CD4-positive, alpha-beta T cell treated with Interferon alpha-2 for 1 hour (primary cell): Measurements from ENCODE around the gene YY1.
A peak's percentile ranks its signal among the peaks of the same experiment; 100 is the strongest.
"Not testable (repeated sequence)": the region's sequence is repeated elsewhere in the genome, so short reads cannot be mapped to it uniquely, and the experiment has no call there.

Experiments
- DNase-seq, 2 donors: peaks; one replicate each; pipeline ENCODE4 v3.0.0-alpha.2; 2020 to 2022

YY1 gene

DNA sequence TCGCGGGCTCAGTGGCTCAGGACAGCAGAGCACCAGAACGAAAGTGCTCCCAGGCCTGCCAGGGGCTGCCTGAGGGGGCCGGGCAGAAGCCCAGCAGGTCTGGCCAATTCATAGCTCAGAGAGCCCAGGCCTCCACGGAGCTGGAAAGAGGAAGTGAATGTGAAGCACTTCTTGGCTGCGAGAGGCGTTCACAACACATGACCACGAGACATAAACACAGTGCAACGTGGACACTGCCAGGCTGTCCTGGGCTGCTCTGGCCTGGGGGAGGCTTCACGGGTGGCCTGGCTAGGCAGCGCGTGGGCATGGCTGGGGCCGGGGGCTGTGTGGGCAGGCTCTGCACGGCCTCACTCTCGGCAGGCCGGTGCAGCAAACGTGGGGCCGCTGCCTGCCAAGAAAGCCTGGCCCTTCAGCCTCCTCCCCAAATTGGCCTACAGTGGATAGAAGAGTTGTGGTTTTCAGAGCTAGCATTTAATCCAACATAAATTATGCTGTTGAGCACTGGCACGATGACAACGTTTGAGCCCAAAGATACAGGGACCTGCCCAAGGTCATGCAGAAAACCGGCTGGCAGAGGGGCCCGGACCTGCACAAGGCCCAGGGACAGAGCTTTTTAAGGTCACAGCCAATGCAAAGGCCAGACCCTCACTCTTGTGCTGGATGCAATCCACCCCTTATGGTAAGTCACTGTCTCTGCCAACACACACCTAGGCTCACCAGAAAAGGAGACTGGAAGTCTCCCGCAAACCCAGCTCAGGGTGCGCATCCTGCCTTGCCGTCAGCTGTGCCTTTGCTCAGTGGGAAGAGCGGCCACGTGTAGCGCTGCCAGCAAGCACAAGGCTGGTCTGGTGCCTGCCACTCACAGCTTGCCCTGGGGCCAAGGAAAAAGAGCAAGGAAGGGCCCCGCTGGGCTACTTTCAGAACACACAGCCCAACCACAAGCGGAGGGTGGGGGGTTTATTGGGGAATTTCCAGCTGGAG, 58.7 kb downstream of the YY1 start:
- DNase-seq = peak in 1 of 2 donors; percentile 54

DNA sequence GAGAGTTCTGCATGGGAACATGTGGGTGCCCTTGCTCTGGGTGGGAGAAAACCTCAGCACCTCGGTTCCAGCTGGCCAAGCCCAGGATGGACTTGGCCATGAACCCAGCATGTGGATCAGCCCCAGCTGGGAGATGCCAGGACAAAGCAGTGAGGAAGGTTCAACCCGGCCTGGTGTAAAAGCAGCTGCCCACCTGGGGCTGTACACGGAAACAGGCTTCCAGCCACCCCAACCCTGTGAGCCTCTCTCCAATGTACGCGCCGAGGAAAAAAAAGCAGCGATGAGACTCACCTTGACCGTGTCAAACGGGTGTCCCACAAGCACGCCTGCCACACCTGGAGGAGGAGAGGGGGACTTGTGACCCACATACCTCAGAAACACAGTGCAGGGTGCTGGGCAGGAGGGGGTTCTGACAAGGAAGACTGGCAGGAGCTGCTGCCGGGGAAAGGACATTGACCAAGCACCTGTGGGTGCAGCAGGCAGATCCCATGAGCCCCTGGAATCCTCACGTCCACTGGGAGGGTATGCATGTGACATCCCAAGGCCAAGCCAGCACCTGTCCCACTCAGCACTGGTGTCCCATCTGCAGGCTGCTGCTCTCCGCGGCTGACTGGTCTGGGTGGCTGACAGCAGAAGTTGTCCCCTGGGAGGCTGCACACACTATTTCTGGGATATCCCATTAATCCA, 59.8 kb downstream of the YY1 start:
- DNase-seq = no peak

DNA sequence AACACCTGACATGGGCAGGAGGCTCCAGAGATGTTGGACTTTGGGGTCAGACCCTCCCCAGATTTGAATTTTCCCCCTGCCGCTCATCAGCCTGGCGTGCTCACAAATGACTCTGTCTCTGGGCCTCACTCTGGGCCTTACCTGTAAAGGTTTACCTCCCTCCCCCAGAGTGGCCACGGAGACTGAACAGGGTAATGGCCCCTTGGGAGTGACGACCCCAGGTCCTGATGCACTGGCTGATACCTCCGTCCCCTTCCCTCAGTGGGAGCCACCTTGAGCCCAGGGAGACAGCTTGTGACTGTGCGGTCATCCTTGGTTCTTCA, 60.3 kb downstream of the YY1 start:
- no peak for DNase-seq

DNA sequence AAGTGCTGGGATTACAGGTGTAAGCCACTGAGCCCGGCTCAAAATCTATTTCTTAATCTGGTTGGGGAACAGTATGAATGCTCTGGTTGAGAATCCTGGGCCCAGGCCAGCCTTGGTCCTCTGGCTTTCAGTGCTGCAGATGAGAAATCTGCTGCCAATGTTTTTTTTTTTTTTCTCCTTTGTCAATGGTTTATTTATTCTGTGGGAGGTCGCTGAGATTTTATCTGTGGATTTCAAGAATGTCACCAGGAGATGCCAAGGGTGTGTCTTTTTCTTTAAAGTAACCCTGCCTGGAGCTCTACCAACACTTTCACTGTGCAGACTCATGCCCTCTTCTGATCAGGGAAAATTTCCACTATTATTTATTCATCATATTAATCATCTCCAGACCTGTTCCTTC, 63.7 kb downstream of the YY1 start:
- DNase-seq = no peak

DNA sequence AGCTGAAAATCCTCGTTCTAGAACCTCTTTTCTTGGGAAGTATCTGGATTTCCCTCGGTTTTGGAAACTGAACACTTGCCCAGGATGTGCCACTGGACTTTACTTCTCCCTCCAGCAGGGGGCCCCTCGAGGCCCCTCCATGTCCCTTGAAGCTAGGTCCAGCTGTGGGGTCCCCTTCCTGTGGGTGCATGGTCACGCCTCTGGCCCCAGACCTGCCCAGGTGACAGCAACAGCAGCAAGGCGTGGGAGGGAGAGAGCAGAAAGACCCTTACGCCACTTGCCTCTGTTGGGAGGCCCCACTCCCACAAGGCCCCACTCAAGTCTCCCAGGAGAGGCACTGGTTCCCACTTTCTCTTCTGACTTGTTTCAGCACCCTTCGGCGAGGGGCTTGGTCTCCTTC, 64.2 kb downstream of the YY1 start:
- peak in 1 of 2 donors; percentile 14 for DNase-seq

DNA sequence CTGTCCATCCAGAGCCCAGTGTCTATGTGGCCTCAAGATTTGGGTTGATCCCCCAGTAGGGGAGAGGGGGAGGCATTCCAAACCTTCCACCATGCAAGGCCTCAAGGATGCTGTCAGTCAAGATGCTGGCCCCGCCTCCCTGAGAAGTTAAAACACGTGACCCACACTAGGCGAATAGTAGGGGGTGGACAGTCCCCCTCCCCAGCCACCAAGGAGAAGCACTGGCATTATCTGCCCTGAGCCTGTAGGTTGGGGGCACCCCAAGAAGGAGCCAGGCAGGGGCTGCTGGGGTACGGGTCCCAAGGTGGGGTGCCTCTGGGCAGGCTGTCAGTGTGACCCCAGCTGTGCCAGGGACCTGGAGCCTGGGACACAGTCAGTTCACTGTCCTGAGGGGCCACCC, 65.0 kb downstream of the YY1 start:
- no peak for DNase-seq

DNA sequence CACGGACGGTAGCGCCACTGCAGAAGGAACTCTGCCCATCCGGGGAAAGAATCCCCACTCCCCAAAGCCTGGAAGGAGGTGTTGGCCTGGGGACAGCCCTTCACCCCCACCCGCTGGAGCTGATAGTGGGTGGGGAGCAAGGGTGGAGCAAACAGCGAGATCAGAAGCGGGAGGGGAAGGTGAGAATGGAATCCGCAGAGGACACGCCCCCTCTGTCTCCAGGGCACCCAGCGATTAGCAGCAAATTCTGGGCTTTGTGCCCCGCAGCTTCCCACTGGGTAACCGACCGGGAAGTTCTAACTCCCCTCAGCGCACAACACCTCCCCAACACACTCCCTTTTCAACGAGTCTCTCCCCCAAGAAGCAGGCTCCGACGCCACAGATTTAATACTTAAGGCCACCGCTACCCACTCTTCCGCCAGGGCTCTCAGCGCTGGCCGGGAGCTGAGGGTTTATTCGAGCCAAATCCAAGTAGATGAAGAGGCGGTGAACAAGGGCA, 65.9 kb downstream of the YY1 start:
- peak in 1 of 2 donors; percentile 28 for DNase-seq

DNA sequence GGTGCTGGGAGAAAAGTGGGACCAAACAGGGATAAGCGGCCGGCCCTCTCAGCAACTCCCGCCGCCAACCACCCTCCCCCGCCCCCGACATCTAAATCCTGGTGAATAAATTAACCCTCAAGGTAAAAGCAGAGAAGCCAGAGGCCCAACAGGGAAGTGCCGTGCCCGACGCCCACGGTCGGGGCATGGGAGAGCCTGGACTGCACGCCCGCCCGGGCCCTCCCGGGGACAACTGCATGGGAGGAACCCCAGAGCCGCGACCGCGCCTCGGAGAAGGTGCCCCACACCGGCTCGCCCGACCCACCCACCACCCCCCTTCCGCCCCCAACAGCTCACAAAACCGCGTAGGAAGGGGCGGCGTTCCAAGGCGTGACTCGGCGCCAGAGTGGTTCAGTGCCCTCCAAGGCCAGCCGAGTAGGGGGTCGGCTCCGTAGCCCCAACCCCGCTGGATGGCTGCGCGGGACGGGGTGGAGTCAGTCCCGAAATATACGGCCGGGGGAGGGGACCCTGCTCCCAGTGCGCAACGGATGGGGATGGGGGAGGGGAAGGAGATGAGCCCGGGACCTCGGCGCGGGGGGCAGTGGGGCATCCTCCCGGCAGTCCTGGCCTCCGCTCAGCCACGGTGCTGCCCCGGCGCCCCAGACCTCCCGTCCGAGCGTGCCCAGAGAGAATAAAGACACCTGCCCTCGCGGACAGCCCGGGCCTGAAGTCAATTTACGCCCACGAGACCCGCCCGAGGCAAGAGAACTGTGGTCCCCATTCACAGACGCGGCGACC, 66.6 kb downstream of the YY1 start:
- DNase-seq = peak in 1 of 2 donors; percentile 56

DNA sequence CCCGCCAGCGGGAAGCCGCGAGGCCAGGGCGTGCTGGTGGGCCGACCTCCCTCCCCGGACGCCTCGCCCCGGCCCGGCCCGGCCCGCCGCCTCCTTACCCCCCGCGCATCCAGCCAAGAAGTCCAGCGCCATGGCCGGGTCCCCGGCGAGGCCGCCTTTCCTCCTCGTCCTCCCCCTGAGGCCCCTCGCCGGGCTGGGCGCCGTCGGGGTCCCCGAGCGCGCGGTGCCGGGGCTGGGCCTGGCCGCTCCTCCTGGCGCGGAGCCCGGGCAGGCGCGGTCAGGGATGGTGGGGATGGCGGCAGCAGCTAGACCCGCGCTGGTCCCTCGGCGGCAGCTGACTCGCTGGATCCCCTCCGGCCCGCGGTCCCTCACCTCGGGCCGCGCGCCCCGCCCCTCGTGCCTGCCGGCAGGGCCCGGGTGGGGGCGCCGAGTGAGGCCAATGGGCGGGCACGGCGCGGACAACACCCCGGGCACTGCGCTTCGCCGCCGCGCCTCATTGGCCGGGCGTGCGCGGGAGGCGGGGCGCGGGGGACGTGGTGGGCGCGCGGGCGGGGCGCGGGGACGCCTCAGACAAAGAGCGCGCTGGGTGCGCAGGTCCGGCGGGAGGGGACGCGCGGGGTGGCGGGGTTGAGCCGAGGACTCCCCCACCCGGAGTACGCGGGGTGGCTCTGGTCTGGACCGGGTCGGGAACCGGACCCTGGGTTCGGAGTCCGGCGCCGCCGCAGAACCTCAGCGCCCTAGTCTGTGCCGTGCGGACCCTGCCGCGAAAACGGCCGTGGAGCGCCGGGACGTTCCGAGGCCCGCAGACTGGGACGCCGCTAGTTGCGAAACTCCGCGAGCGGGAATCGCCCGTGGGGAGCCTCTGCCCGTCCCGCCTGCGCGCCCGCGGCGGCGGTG, 67.4 kb downstream of the YY1 start, which contains the start of gene SLC25A29:
Gene SLC25A29 (minus strand): TSS at position 344 of the 897 bp plus-strand sequence. CDS start 212 bp downstream, at position 132.
- DNase-seq = peak; percentile 72 to 81

DNA sequence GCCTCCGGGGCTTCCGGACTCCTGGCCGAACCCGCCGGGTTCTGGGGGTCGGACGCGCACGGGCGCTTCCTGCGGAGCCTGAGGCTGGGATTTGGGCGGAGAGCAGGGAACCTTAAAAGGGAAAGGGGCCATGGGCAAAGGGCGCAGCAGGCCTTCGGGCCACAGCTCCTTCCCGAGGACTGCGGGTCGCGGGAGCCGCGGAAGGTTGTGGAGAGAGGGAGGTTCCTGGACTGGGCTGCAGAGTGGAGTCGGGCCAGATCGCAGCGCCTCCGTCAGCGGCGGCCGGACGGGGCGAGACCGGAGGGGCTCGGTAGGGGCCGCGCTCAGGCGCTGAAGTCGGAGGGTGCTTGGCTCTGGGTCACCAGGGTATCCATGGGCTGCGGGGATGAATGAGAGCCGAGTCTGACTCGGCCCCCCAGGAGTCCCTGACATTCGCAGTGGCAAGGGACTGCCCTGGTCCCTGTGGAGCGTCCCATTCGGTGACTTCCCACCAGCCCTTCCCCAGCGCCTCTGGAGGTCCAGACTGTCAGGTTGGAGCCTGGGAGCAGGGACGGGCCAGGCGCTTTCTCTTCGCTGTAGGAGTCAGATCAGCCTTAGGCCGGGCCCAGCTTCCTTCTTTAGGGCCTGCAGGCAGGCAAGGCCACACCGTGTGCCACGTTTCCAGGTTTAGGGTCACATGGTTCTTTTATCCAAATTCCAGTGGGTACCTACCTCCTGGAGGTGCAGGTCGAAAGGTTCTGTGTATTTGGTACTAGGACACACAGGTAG, 68.2 kb downstream of the YY1 start:
- no peak for DNase-seq

DNA sequence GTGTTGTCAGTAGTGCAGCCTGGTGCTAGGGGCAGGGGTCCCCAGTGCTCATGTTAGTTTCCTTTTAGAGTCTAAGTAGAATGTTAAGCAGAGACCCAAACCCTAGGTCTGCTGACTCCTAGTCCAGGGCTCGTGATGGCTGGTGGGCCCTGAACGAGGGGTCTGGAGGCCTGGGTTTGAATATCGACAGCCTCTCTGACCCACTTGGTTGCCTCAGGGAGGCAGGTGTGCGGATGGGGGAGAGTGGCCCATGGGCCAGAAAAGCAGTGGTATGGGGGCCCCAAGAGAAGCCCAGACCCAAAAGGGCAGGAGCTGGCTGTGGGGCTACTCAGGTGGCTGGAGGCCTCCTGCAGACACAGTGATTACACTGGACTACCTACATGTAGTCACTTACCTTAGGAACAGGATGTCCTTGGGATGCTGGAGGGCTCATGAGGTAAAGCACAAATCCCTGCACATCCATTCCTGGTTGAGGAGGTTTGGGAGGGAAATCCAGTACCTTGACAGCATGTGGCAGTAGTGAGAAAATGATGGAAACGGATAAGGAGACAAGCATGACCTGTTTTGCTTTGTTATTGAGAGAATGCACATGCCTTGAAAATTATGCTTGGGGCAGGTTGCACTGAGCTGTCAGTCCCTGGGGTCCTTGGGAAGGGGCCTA, 69.0 kb downstream of the YY1 start:
- DNase-seq = no peak

DNA sequence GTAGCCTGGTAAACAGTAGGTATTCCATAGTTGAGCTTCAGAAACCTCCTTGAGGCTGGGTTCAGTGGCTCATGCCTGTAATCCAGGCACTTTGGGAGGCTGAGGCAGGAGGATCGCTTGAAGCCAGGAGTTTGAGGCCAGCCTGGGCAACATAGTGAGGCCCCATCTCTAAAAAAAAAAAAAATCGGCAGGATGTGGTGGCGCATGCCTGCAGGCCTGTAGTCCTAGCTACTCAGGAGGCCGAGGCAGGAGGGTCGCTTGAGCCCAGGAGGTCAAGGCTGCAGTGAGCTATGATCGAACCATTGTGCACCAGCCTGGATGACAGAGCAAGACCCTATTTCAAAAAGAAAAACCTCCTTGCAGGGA, 69.5 kb downstream of the YY1 start:
- not testable (repeated sequence) for DNase-seq

DNA sequence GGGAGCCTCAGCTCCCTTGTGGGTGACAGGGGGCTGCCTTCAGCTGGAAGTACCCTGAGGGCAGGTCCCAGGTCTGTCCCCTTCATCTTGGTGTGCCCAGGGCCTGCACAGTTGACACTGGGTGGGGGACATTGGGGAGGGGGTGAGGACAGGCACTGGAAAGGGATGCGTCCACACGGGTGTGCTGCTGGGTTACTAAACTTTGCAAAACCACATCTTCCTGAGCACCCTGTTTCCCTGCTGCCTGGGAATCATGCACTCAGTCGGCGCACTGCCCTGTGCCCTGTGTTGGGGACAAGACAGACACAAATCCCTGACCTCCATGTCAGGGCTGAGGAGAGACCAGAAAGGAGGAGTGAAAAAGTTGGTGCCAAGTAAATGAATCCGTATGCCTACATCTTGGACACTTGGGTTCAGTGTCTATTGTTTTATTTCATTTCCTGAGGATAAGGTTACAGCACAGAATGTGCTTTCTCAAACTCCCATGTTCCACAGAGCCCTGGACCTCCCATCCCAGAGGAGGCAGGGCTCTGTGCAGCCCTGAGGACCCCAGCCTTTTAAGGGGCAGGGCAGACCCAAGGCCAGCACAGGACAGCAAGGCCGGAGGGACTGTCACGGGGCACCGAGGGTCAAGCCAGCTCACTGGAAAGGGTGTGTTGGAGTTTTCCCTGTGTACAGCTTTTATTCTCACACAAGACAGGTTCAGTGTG, 70.2 kb downstream of the YY1 start:
- no peak for DNase-seq

DNA sequence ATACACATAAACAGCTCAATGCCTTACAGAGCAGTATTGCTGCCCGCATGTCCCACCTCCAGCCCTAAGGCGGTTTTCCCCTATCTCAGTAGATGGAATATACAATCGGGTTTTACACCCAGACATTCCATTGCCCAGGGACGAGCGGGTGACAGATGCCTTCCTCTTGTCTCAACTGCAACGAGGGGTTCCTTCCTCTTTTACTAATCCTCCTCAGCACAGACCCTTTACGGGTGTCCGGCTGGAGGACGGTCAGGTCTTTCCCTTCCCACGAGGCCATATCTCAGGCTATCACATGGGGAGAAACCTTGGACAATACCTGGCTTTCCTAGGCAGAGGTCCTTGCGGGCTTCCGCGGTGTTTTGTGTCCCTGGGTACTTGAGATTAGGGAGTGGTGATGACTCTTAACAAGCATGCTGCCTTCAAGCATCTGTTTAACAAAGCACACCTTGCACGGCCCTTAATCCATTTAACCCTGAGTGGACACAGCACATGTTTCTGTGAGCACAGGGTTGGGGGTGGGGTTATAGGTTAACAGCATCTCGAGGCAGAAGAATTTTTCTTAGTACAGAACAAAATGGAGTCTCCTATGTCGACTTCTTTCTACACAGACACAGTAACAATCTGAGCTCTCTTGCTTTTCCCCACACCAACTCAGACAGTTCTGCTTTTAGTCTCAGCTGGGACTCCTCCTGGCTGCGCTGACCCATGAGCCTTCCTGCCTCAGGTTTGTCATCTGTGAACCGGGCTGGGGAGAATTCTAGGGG, 73.3 kb downstream of the YY1 start:
- DNase-seq = not testable (repeated sequence)

DNA sequence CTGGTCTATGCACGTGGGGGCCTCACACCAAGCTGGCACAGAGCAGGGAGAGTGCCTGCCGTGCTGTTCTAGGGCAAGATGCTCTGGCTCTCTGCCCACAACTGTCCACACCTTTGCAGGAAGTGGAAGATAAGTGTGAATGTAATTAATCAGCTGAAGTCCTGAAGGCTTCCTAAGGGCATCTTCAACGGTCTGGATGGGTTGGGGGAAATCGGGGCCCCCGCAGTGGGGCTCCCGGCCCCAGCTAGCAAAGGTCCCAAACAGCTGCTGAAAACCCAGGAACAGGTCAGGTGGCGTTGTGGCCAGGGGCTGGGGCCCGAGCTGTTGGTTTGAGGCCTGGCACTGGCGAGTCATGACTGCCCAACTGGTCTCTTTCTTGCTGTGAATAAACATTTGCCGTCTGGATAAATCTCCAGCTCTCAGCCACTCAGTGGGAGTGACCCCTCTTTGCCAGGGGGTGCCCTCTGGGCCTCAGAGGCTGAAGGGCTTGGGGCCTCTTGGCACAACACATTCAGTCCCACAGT, 74.0 kb downstream of the YY1 start:
- DNase-seq = no peak

DNA sequence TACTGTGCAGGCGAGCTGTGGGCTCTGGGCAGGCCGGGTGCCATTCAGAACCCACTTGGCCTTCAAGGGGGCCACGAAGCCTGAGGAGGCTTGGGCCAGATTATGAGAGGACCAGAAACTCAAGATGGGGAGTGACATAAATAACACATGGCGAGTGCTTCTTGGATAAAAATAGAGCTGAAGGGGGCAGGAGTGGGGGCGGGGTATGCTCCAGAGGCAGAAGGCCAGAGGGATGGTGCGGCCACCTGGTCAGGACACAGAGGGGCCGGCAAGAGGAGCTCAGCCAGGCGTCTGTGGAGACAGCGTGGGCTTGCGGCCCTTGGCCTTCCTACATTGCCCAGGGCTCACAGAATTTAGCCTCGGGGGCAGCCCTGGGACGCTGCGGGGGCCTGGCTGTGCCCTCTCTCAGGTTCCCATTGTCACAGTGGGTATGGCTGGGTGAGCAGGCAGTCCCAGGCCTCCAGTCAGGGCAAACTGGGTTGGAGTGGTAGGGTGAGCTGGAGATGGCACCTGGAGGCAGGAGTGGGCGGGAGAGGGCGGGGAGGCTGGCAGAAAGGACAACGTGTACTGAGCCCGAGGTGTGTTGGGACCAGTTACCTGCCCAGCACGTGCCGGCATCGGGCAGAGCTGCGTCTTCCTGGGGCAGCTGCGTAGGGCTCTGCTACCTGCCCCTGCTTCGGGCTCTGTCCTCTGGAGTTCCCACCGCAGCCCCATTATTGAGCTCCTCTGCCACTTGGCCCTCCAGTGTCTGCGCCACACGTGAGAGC, 74.7 kb downstream of the YY1 start:
- DNase-seq = no peak

DNA sequence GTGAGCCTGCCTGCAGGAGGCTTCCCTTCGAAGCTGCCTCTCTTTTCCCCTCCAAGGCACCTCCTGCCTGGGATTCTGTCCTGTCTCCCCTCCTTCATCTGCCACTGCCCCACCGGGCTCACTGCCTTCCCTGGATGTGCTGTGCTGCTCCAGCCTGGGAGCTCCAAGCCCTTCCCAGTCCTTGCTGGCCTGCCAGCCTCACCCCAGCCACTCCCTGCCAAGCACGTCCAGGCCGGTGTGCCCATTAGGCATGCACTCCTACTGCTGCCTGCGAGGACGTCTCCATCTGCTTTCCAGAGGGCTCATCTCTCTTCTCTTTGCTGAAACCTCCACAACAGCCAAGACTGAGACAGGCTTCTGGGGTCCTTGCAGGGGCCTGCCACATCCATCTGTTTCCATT, 75.8 kb downstream of the YY1 start:
- DNase-seq = no peak

DNA sequence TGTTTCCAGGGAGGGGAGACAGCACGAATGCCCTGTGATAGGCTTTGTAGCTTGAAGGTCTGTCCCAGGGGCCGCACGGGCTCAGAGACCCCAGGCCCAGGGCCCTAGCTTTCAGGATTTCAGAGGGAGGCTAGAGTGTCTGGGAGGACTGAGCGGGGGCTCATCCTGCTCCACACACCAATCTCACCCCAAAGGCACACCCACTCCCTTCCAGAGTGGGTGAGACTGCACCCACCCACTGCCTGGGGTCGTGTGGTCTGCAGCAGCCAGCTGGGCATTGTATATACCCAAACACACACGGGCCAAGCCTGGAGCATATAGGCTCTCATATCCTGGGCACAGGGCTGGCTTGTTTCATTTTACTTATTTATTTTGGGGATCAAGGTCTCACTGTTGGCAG, 78.4 kb downstream of the YY1 start:
- no peak for DNase-seq
